Upper lobe of right lung (tissue), 1 donor: Measurements from ENCODE around the gene CHRNB2. TPM values are rescaled to one million over a fixed set of nuclear protein-coding genes. Genes with fewer than 3 reads are reported as not detected.

ENCODE experiments used
- ATAC-seq: fragments of 200-7000 bp; cut with Tn5 transposase; one replicate; pipeline ENCODE4 v1.9.1; 2020; ENCODE audit warnings: mild to moderate bottlenecking, moderate library complexity
- DNase-seq: peaks from one replicate; pipeline ENCODE4 v3.0.0-alpha.2; 2020
- H3K27ac ChIP-seq: fragments of 200-600 bp; one replicate; pipeline ENCODE4 v1.8.0; 2022
- H3K27me3 ChIP-seq: fragments of 200-600 bp; one replicate; pipeline ENCODE4 v1.8.0; 2022; ENCODE audit warnings: mild to moderate bottlenecking
- H3K36me3 ChIP-seq: fragments of 200-600 bp; one replicate; pipeline ENCODE4 v1.8.0; 2022
- H3K4me1 ChIP-seq: fragments of 200-600 bp; one replicate; pipeline ENCODE4 v1.8.0; 2022
- H3K4me3 ChIP-seq: fragments of 200-600 bp; one replicate; pipeline ENCODE4 v1.8.0; 2022; ENCODE audit warnings: mild to moderate bottlenecking
- H3K9me3 ChIP-seq: fragments of 200-600 bp; one replicate; pipeline ENCODE4 v1.8.0; 2022
- CTCF ChIP-seq: fragments of 200-600 bp; IDR thresholded peaks from one replicate; pipeline ENCODE4 v1.8.0; 2022; ENCODE audit warnings: antibody characterized with exemption
- intact Hi-C: fragments of 100-400 bp; cut with DNase I; formaldehyde crosslinking; loops from one replicate; pipeline ENCODE4 v1.11.0; 2022
- long read RNA-seq: library from polyadenylated mRNA; unstranded; transcript quantifications from one replicate; pipeline ENCODE4 v2.0.0, GENCODE V29; 2021
- total RNA-seq: library from RNA; stranded (reverse); fragmentation: NEBNext Ultra II Directional; extraction: Animal tissue kit (Norgen Biotek cat#: 25700); gene quantifications from one replicate; pipeline ENCODE4 v1.2.1, GENCODE V29; 2021
- donor health status: DM: no; HTN: yes; CAD: no; lungs with severe emphysema.

CHRNB2 gene
- not detected for total RNA-seq
- long read RNA-seq = 0 reads

GRCh38 chr1:154567386-154568156 is at the start of gene CHRNB2:
CHRNB2 (plus strand) TSS chr1:154567778; CDS start chr1:154568045, 267 bp downstream.
- H3K4me1 ChIP-seq = no peaks in the 10 kb centered on the region
- H3K9me3 ChIP-seq = no peaks in the 10 kb centered on the region
- H3K27me3 ChIP-seq = peaks cover 11% of the 10 kb centered on the region
- H3K27ac ChIP-seq = no peak within 1 kb of the TSS
- no peak for TF ChIP-seq CTCF
- intact Hi-C loops = loop anchor here (10.0 kb wide), 1 partner anchor 307 kb away; the partner anchor contains the start of gene KCNN3
- no peaks in the 10 kb centered on the region for H3K36me3 ChIP-seq
- DNase-seq = peak; percentile 84
- H3K4me3 ChIP-seq = no peak within 1 kb of the TSS
- ATAC-seq = peak; percentile 97

- no peak for TF ChIP-seq CTCF
- Histone ChIP-seq H3K9me3 (no peaks in the 10 kb centered on the region), H3K27ac (no peak overlapping the region), H3K36me3 (no peaks in the 10 kb centered on the region), H3K4me3 (no peak overlapping the region), H3K27me3 (no peaks in the 10 kb centered on the region), H3K4me1 (peaks cover 27% of the 10 kb centered on the region)
- intact Hi-C loops = no loop called here
- DNase-seq = peak; percentile 54
- peak; percentile 65 for ATAC-seq
Observed at GRCh38 chr1:154519591-154519991, 48.0 kb upstream of the CHRNB2 start.

GRCh38 chr1:154520333-154520732 is 47.2 kb upstream of the CHRNB2 start:
- peaks cover 27% of the 10 kb centered on the region for H3K4me1 ChIP-seq
- H3K27me3 ChIP-seq = no peaks in the 10 kb centered on the region
- H3K27ac ChIP-seq = peak overlapping the region; percentile 6
- H3K36me3 ChIP-seq = no peaks in the 10 kb centered on the region
- peak; percentile 41 for ATAC-seq
- H3K9me3 ChIP-seq = no peaks in the 10 kb centered on the region
- peak; percentile 18 for DNase-seq
- intact Hi-C loops = no loop called here
- TF ChIP-seq CTCF = no peak
- H3K4me3 ChIP-seq = no peak overlapping the region

GRCh38 chr1:154521695-154522094 is 45.9 kb upstream of the CHRNB2 start:
- H3K27me3 ChIP-seq = no peaks in the 10 kb centered on the region
- H3K9me3 ChIP-seq = no peaks in the 10 kb centered on the region
- intact Hi-C loops = no loop called here
- H3K4me3 ChIP-seq = no peak overlapping the region
- ATAC-seq (peak; percentile 39), DNase-seq (no peak)
- H3K4me1 ChIP-seq = peaks cover 27% of the 10 kb centered on the region
- peak overlapping the region; percentile 19 for H3K27ac ChIP-seq
- no peaks in the 10 kb centered on the region for H3K36me3 ChIP-seq
- no peak for TF ChIP-seq CTCF

- H3K4me1 ChIP-seq = peaks cover 23% of the 10 kb centered on the region
- no peak overlapping the region for H3K4me3 ChIP-seq
- H3K36me3 ChIP-seq = no peaks in the 10 kb centered on the region
- no peak for TF ChIP-seq CTCF
- no peak for DNase-seq
- no peak for ATAC-seq
- H3K9me3 ChIP-seq = no peaks in the 10 kb centered on the region
- intact Hi-C loops = no loop called here
- H3K27me3 ChIP-seq = no peaks in the 10 kb centered on the region
- no peak overlapping the region for H3K27ac ChIP-seq
Observed at GRCh38 chr1:154524881-154525280, 42.7 kb upstream of the CHRNB2 start.
